CD4-positive, alpha-beta T cell treated with Interleukin-1 beta for 1 hour (primary cell): Measurements from ENCODE around the gene ALDH3A2.

Source experiments
- DNase-seq, 2 donors: peaks; one replicate each; pipeline ENCODE4 v3.0.0-alpha.2; 2020 to 2022

Gene ALDH3A2

DNA sequence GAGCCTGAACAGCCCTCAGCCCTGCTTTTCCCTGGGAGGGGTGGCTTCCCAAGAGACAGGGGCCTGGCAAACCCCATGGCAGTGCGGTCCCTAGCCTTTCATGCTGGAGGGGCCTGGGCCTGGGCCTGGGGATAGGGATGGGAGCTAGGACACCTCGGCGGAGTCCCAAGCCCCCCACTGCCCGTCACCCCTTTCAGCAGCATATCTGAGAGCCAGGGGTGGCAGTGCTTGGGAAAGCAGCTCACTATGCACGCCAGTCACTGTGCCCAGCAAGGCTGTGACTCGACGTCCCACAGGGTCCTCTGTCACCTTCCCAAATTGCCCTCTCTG, 68.4 kb downstream of the ALDH3A2 start:
- no peak for DNase-seq

DNA sequence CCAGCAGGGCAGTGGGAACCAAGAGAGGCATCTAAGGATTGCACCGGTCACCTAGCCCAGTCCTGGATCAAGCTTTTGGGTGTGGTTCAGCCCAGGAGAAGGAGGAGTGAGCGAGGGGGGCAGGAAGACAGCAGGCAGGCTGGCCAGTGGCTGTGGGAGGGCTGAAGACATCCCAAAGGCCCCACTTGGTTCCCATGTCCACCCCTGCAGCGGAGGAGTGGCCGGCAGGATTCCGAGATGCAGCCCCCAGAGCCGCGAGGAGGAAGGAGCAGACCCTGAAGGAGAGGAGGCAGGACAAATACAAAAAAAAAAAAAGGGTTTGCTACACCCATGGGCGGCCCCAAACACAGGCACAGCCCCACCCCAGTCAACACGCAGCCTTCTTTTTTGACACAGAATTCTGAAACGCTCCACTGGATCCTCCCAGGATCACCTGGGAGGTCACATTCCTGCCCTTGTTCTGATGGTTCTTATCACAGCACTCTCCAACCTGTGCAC, 68.9 kb downstream of the ALDH3A2 start:
- no peak for DNase-seq

DNA sequence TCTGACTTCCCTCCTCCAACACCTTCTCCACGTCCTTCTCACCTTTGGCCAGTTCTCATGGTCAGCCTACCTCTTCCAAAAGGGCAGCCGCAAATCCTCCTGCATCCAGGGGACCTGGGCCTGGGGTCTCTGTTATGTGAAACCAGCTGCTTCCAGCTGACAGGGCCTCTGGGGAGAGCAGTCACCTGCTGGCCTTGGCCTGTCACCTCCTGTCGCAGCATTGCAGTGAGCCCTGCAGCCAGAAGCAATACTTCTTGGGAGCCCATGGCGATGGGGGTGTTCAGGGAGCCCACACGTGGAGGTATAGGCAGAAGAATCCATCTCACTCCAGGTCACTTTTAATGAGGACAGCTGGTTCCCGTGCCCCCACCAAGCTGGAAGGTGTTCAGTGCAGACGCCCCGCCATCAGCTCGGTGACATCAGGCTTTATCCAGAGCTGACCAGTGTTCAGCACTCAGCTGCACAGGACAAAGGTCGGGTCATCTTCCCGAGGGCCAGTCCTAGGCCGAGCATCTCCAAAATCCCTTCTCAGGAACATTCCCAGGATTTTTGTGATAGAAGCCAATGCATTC, 69.6 kb downstream of the ALDH3A2 start:
- DNase-seq, result no peak

DNA sequence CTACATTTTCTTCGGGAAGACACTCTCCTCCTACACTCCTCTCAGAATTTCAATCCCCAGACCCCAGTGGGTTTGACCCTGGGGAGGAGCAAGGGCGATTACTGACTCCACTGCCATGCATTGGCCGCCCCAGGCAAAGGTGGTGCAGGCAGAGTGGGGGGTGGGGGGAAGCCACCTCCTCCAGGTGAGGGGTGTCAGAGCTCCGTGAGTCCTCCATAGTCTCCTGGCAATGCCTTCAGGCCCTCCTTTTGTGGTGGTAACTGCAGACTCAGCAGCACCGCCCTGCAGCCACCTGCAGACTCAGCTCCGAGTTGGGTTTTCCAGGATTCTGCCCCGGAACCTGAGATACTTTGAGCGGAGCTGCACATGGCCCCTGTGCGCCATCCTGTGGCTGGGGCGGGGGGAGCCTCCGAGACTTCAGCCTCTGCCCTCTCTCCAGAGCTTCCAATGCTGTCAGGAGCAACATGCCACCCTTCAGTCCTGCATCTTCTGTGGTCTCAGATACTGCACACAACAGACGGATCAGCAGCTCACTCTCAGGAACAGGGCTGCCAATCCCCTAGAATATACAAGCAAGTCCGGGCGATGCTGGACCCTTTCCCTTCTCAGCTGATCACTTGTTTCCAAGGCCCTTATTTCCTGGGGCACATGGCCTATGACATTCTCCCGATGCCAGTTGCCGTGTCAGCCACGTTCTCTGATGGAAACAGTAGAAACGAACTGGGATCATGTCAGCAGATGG, 70.2 kb downstream of the ALDH3A2 start:
- no peak for DNase-seq

DNA sequence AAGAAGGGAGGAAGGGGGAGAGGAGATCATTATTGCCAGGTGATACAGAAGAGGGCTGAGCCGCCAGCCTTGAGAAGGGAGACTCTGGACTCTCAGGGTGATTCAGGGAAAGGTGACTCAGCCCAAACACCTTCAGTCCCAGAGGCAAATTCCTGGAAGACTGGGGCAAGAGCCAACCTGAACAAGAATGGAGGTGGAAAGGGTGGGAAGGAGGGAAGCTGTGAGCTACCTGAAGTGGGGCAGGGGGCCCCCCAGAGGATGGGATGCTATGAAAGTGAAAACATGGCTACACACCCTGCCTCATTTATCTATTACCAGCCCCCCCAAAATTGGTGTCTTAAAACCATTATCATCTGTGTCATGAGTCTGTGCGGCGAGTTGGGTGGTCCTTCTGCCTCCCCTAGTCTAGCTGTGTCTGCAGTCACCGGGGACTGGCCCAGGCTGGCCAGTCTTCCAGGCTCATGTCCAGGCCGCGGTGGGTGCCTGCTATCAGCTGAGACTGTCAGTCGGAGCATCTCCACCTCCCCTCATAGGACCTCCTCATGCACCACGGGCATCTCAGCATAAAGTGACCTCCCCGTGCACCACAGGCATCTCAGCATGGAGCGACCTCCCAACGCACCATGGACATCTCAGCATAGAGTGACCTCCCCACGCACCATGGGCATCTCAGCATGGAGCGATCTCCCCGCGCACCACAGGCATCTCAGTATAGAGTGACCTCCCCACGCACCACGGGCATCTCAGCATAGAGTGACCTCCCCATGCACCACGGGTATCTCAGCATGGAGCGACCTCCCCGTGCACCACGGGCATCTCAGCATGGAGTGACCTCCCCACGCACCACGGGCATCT, 71.0 kb downstream of the ALDH3A2 start:
- DNase-seq, result no peak

DNA sequence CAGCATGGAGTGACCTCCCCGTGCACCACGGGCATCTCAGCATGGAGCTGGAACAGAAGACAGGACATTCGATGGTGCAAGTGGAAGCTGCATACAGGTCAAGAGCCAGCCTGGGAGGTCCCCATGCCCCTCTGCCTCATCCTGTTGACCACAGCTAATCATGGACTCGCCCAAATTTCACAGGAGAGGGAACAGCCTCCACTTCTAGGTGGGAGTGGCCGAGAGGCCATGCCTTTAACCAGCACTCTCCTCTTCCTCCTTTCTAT, 71.6 kb downstream of the ALDH3A2 start:
- no peak for DNase-seq

DNA sequence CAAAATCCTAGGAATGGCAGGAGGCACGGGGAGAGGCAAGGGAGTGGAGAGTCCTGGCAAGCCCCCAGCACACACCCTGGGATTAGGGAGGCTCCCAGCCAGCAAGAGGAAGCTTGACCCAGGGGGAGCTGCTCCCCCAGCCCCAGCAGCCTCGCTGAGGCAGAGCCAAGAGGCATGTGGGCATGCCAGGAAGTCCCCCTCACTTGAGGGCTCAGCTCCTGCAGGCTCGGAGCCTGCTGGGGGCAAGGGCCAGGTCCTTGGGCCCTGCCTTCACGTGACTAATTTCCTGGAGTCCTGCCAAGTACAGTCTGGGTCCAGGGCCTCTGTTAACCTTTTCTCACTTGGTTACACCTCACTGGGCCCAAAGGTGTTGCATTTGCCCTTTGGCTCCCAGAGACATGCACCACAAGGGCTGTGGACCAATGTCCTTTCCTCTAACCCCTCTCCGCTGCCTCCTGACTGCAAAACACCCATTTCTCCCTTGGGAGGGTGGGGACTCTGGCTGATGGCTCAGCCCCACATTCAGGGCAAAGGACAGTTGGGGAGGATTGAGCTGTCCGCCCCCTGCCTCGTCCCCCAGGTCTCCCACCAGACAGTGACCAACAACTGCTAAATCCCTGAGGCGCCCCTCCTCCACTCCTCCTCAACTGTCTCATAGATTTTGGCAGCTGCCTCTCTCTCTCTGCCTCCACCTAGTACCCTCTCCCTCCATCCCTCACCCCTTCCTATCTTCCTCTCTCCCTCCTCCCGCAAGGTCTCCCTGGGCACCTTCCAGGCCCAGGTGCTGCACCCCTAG, 72.3 kb downstream of the ALDH3A2 start:
- no peak for DNase-seq

DNA sequence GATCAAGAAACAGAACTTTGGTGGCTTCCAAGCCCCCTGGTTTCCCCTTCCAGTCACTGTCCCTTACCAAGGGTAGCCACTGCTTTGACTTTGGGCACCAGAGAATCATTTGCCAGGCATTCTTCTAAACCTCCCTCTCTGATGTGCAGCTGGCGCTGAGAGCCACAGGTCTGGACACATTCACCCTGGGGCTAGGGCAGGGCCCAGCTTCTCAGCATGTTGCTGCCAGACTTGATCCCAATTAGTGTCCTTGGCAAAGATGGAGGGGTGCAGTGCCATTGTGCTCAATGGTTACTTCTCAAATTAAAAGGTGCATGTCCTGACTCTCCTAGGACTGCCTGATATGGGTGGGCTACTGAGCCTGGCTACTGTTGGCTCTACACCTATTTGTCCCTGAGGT, 75.4 kb downstream of the ALDH3A2 start:
- no peak for DNase-seq

DNA sequence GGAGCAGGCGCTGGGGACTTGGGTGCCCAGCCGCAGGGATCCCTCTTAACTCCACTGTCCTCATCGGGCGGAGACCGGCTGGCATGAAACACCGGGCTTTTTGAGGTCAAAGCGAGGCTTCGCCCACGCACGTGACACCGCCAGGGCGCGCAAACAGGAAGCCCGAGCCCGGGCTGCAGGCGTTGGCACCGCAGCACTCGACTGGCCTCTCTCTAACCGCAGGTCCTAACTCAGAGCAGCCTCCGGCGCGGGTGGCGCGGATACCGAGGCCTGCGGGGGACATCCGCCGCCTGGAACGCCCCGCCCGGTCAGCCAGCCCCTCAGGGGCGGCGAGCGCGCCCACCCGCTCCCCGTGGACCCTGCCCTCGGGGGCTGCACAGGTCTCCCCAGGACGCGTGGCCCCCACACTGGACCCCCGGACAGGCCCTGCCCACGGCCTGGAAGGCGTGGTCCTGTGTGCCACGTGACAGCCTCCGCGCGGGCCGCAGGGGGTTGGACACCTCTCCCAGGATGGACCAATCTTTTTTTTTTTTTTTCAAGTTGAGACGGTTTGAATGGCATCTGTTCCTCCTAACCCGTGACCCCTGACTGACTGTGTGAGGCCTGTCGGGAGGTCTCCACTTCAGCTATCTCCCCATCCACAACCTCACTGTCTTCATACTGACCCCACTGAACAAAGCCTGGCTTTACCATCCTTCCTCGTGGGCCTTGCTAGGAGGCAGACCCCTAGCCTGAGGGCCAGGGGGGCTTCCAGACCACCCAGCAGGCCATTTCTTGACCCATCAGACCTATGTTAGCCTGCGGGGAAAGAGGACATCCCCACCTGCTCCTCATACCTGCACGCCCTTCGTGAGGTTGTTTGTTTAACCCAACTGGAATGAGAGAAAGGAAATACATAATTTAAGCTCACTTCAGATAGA, 76.2 kb downstream of the ALDH3A2 start:
- DNase-seq, result peak; percentile 48 to 81

DNA sequence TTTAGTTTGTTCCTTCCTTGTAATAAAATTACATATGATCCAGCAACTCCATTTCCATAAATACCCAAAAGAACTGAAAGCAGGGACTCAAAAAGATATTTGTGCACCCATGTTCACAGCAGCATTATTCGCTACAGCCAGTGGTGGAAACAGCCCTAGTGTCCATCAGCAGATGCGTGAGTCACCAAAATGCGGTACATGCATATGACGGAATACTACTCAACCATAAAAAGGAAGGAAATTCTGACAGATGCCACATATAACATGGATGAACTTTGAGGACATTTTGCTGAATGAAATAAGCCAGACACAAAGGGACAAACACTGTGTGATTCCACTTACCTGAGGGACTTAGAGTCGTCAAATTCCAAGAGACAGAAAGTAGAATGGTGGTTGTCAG, 76.9 kb downstream of the ALDH3A2 start:
- DNase-seq, result peak in 1 of 2 donors; percentile 37

DNA sequence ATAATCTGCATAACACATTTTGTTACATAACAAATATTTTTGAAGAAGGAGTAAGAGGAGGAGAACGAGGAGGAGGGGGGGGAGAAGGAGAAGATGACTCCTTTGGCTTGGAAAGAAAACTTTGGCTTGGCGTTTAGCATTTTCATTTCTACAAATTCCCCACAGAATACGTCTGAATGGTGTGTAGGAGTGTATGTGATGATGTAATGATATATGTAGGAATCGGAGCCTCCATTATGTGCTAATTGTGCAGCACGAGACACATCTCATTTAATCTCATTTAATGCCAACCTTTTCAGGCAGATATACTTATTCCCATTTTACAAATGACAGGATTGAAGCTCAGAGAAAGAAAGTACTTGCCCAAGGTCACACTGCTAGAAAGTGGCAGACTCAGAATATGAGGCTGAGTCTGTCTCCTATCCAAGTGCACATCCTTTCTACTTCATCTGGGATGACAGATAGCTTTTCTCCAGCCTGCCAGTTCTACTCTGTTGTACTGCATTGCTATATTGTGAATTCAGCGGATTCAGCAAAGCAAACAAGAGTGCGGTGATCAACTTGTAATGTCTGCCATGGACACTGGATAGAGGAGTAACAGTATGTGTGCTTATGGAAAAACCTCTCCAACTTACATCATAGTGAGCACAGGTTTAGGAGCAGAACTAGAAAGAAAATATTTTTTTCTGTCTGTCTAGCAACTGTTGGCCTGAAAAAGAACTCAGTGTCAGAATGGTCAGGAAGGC, 78.3 kb downstream of the ALDH3A2 start:
- DNase-seq, result no peak
